GM13977 (cell line): ENCODE results near the gene MTRF1L.
"Not testable (repeated sequence)": the region's sequence is repeated elsewhere in the genome, so short reads cannot be mapped to it uniquely, and the experiment has no call there.

Experiments
- DNase-seq: peaks from one replicate; pipeline ENCODE4 v3.0.0; 2012; ENCODE audit warnings: low spot score
- CTCF ChIP-seq: IDR thresholded peaks from 2 replicates; pipeline ENCODE4 v1.5.1; 2012; ENCODE audit warnings: mild to moderate bottlenecking, control low read depth; ENCODE audit not compliant: insufficient read depth; ENCODE audit errors: extremely low read depth, missing control alignments
- in situ Hi-C: fragments of 300-500 bp; cut with MboI; formaldehyde crosslinking; loops from one replicate; pipeline ENCODE4 v1.12.0; 2022; ENCODE audit warnings: low sequenced_read_pairs, low pct_unique_long_range_greater_than_20kb, mixed read lengths, inconsistent platforms; ENCODE audit not compliant: unreplicated experiment

MTRF1L gene

GRCh38 chr6:153015094-153015640 lies 12.7 kb upstream of the MTRF1L start:
- in situ Hi-C loops: no loop called here
- no peak for TF ChIP-seq CTCF
- no peak for DNase-seq

DNA sequence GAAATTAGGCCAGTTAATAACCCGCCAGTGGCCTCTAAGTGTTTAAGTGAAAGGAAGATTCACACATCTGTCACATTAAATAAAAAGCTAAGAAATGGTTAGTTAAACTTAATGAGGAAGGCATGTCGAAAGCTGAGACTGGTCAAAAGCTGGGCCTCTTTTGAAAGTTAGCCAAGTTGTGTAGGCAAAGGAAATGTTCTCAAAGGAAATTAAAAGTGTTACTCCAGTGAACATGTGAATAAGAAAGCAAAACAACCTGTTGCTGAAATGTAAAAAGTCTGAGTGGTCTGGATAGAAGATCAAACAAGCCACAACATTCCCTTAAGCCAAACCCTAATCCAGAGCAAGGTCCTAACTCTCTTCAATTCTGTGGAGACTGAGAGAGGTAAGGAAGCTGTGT lies 10.9 kb upstream of the MTRF1L start:
- DNase-seq: no peak
- in situ Hi-C loops: no loop called here
- TF ChIP-seq CTCF: no peak

DNA sequence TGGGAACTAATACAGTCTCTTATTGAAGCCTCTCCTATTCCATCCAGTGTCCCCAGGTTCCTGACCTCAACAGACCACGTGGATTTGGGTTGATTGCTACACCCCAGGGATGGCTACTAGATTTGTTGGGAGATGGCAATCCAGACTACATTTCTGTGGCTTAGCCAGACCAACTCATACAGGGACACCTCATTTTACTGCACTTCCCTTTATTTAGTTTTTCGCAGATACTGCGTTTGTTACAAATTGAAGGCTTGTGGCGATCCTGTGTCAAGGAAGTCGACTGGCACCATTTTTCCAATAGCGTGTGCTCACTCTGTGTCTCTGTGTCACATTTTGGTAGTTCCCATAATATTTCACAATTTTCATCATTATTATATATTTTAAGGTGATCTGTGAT lies 10.3 kb upstream of the MTRF1L start:
- DNase-seq: no peak
- in situ Hi-C loops: no loop called here
- no peak for TF ChIP-seq CTCF

- in situ Hi-C loops: no loop called here
- DNase-seq: peak; percentile 9
These were observed 819 bp upstream of the MTRF1L start for GRCh38 chr6:153003366-153003690.

DNA sequence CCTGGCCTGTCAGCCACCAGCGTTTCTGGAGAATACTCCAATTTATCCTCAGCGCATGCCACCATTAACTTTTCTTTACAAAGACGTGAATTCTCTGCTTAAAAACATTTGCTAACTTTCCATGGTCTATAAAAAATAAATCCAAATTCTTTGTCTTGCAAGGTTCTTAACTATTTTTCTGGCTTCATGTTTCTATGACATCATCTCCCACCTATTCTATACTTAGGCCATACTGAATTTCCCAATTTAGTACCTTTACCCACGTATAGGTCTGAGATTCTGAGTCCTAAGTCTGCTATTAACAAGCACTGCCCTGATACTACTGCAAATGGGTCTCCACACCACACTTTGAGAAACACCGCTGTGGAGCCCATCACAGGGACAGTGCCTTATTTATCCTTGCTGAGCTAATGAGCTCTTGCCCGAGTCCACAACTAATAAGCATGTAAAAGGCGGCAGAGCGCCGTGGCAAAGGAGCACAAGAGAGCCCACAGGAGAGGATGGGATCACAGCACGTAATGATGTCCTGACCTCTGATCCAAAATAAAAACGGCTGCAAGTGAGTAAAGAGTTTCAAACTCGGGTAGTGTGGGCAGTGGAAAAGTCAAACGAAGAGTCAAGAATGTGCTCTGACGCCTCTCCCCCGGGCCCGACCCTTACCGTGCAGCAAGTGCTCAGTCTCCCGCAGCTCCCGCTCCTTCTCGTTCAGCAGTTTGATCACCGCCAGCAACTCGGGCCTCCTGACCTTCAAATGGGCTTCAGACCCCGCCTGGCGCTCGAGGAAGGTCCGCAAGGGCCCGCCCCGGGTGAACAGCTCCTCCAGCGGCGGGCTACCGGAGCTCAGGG lies 519 bp downstream of the MTRF1L start:
- no peak for TF ChIP-seq CTCF
- in situ Hi-C loops: no loop called here
- DNase-seq: no peak

More at GRCh38 chr6:153003366-153003690, 819 bp upstream of the MTRF1L start:
- no peak for TF ChIP-seq CTCF

GRCh38 chr6:153000790-153001189 lies 1.7 kb downstream of the MTRF1L start:
- in situ Hi-C loops, DNase-seq: not testable (repeated sequence)

DNA sequence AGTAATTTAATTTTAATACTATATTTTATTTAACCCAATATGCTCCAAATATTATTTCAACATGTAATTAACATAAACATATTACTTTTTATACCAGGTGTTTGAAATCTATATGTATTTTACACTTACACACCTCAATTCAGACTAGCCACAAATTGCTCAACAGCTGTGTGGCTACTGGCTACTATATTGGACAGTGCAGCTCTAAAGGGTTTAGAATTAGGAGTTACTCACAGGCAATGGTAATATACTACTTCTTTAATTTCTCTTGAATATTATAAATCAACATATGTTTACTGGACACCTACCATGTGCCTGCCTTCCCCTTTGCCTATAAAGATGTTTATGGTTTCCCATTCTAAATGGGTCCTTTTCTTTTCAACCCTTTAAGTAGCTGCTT lies 2.3 kb downstream of the MTRF1L start:
- TF ChIP-seq CTCF: no peak
- in situ Hi-C loops: no loop called here
- no peak for DNase-seq

DNA sequence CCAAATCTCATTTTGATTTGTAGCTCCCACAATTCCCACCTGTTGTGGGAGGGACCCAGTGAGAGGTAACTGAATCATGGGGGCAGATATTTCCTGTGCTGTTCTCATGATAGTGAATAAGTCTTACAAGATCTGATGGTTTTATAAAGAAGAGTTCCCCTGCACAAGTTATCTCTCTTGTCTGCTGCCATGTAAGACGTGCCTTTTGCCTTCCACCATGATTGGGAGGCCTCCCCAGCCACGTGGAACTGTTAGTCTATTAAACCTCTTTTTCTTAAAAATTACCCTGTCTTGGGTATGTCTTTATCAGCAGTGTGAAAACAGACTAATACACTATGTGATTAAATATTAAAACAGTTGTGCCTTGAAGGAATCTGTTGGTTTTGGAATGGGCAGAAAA lies 3.0 kb downstream of the MTRF1L start:
- DNase-seq, in situ Hi-C loops: not testable (repeated sequence)
